HG03439 (cell line): ENCODE measurements around the gene MESD.

Experiments used
- ATAC-seq: cut with Tn5 transposase; IDR thresholded peaks from one replicate; pipeline ENCODE4 v1.9.1; 2021; ENCODE audit warnings: mild to moderate bottlenecking, moderate library complexity; ENCODE audit not compliant: unreplicated experiment

The MESD gene

GRCh38 chr15:80912673-80913072 is 76.9 kb downstream of the MESD start:
- no peak for ATAC-seq

DNA sequence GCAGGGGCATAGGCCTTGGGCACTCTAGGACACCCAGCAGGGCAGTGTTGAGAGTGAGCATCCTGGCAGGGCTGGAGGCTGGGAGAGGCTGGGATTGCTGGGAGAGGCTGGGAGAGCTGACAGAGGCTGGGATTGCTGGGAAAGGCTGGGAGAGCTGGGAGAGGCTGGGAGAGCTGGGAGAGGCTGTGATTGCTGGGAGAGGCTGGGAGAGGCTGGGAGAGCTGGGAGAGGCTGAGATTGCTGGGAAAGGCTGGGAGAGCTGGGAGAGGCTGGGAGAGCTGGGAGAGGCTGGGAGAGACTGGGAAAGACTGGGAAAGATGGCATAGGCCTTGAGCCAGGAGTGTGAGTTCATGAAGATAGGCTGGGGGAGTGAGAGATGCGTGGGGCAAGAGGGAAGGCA is 77.8 kb downstream of the MESD start:
- no peak for ATAC-seq

DNA sequence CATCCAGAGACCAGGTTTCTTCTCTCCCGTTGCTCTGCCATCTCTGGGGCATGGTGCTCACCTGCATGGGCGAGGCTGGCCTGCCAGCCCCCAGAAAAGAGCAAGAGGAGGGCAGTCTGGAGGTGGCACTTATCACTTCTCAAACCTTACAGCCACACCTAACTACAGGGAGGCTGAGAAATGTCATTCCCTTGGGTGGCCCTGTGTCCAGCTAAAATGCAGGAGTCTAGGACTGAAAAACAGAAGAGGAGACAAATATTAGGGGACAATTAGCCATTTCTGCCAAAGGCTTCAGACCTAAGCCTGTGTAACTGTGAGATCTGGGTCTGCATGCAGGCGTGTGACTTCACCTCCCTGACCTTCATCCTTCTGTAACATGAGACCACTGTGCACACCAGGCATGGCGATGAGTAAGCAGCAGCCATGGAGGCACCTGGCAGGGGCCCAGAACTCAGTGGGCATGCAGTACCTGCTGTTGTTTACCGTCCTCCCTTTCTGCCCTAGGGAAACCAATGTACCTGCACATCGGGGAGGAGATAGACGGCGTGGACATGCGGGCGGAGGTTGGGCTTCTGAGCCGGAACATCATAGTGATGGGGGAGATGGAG is 83.4 kb downstream of the MESD start:
- ATAC-seq = no peak

DNA sequence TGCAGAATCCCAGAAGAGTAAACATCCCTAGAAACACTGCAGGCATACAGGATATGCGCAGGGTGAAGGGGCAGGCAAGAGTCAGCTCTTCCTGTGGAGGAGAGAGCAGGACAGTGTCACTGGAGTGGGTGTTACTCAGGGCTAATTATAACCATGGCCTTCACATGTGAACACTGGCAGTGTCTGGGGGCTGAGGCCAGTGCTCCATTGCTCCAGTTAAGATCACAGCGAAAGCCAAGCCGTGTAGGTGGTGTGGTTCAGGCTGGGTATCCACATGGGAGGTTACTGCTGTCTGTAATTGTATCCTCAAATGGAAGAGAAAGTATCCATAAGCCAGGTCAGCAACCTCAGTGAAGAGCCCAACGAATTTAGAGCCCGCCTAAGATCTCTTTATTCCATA is 84.6 kb downstream of the MESD start:
- no peak for ATAC-seq

DNA sequence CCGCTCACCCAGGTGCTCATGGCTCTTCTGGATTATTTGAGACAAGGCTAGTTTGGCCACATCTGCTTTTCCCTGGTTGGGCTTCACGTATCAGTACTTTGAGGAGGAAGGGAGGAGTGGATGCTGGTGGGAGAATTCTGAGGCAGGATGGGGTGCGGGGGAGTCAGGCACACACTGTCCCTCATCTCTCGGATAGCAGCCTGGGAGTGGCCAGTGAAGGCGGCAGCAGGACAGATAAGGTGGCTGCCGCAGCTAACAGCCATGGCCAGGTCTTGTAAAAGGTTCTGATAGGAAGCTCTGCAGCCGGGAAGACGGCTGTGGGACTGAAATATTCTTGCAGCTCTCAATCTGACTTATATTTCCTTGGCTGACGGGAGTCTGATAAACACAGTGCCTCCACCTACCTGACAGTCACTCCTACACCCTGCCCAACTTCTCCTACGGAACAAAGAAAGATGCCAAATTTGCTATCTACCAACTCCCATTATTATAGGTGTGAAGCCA is 87.3 kb downstream of the MESD start:
- no peak for ATAC-seq

DNA sequence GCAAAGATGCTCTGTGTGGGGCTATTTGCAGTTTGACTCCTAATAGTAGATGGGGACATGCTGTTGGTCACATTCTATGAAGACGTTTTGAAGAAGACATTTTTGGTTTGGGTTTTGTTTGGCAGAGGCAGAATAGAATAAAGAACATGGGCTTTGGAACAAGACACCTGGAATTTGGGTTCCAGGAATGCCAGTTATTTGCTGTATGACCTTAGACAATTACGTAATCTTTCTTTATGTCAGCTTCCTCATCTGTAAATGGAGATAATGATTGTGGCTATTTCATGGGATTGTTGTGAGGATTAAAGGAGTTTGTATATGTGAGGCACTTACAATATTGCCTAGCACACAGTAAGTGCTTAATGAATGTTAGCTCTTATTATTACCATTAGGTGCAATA is 91.6 kb downstream of the MESD start:
- no peak for ATAC-seq
